GM23338 (cell line): ENCODE results near the gene PGS1. TPM values are rescaled to one million over a fixed set of nuclear protein-coding genes. Genes with fewer than 3 reads are reported as not detected.

ENCODE experiments used
- ATAC-seq: fragments of 200-7000 bp; cut with Tn5 transposase; 3 replicates; pipeline ENCODE4 v1.9.1; 2020
- DNase-seq: peaks from one replicate; pipeline ENCODE4 v3.0.0-alpha.2; 2015; ENCODE audit warnings: low spot score
- H2AFZ ChIP-seq: fragments of 200-600 bp; sonication (generic); 2 replicates; pipeline ENCODE4 v1.8.0; 2016; ENCODE audit warnings: antibody characterized with exemption, mild to moderate bottlenecking, moderate library complexity
- H3F3A ChIP-seq: fragments of 200-600 bp; sonication (generic); replicated peaks from 2 replicates; pipeline ENCODE4 v1.8.0; 2017; ENCODE audit warnings: antibody characterized with exemption, mixed run types, low read depth
- H3K27ac ChIP-seq: fragments of 200-600 bp; sonication (generic); 2 replicates; pipeline ENCODE4 v1.6.1; 2016; ENCODE audit warnings: low read depth
- H3K27me3 ChIP-seq: fragments of 200-600 bp; sonication (generic); 2 replicates; pipeline ENCODE4 v1.8.0; 2016; ENCODE audit warnings: mild to moderate bottlenecking, mixed run types, moderate library complexity; ENCODE audit not compliant: insufficient read depth
- H3K36me3 ChIP-seq: fragments of 200-600 bp; sonication (generic); 2 replicates; pipeline ENCODE4 v1.8.0; 2016; ENCODE audit warnings: mild to moderate bottlenecking; ENCODE audit not compliant: insufficient read depth
- H3K4me1 ChIP-seq: fragments of 200-600 bp; sonication (generic); 2 replicates; pipeline ENCODE4 v1.8.0; 2016; ENCODE audit warnings: mild to moderate bottlenecking, moderate library complexity; ENCODE audit not compliant: insufficient read depth
- H3K4me2 ChIP-seq: fragments of 200-600 bp; sonication (generic); 2 replicates; pipeline ENCODE4 v1.7.1; 2017; ENCODE audit warnings: mixed run types
- H3K4me3 ChIP-seq: fragments of 200-600 bp; sonication (generic); 2 replicates; pipeline ENCODE4 v1.6.1; 2016; ENCODE audit warnings: mixed run types
- H3K79me2 ChIP-seq: fragments of 200-600 bp; sonication (generic); replicated peaks from 2 replicates; pipeline ENCODE4 v1.8.0; 2017; ENCODE audit warnings: mild to moderate bottlenecking; ENCODE audit not compliant: insufficient read depth
- H3K9me2 ChIP-seq: fragments of 200-600 bp; sonication (generic); 2 replicates; pipeline ENCODE4 v1.8.0; 2017; ENCODE audit not compliant: insufficient read depth
- H4K20me1 ChIP-seq: fragments of 200-600 bp; sonication (generic); replicated peaks from 2 replicates; pipeline ENCODE4 v1.8.0; 2017; ENCODE audit warnings: mild to moderate bottlenecking; ENCODE audit not compliant: insufficient read depth
- H3K27ac Mint-ChIP-seq: 2 replicates; pipeline ENCODE4 v1.8.0; 2020; ENCODE audit warnings: inconsistent platforms, mild to moderate bottlenecking, moderate library complexity, mixed read lengths
- H3K27me3 Mint-ChIP-seq: 3 replicates; pipeline ENCODE4 v1.8.0; 2022; ENCODE audit warnings: low read depth, mild to moderate bottlenecking, moderate library complexity, mixed read lengths, inconsistent platforms; ENCODE audit not compliant: insufficient read depth, poor library complexity
- H3K36me3 Mint-ChIP-seq: 3 replicates; pipeline ENCODE4 v1.8.0; 2021; ENCODE audit warnings: low read depth, mild to moderate bottlenecking, inconsistent platforms, moderate library complexity, mixed read lengths
- H3K4me1 Mint-ChIP-seq: 3 replicates; pipeline ENCODE4 v1.8.0; 2020; ENCODE audit warnings: mild to moderate bottlenecking, inconsistent platforms, mixed read lengths
- H3K4me3 Mint-ChIP-seq: 3 replicates; pipeline ENCODE4 v1.8.0; 2021; ENCODE audit warnings: moderate library complexity, mild to moderate bottlenecking, inconsistent platforms, mixed read lengths
- H3K9me3 Mint-ChIP-seq: 3 replicates; pipeline ENCODE4 v1.8.0; 2020; ENCODE audit warnings: moderate library complexity, mild to moderate bottlenecking, inconsistent platforms, mixed read lengths
- CREB1 ChIP-seq: fragments of 250-450 bp; sonication (Bioruptor Pico); IDR thresholded peaks from 2 replicates; pipeline ENCODE4 v1.5.0; 2020; ENCODE audit warnings: low read depth, mild to moderate bottlenecking, moderate library complexity
- EZH2 ChIP-seq: fragments of 200-600 bp; sonication (generic); IDR thresholded peaks from one replicate; pipeline ENCODE4 v1.8.0; 2017; ENCODE audit warnings: antibody characterized with exemption, mild to moderate bottlenecking, low read depth; ENCODE audit not compliant: unreplicated experiment
- EZH2phosphoT487 ChIP-seq: fragments of 200-600 bp; sonication (generic); IDR thresholded peaks from one replicate; pipeline ENCODE4 v1.8.1; 2018; ENCODE audit warnings: antibody characterized with exemption; ENCODE audit not compliant: unreplicated experiment
- JUNB ChIP-seq: IDR thresholded peaks from one replicate; pipeline ENCODE4 v1.6.1; 2016; ENCODE audit warnings: antibody characterized with exemption; ENCODE audit not compliant: unreplicated experiment
- POLR2AphosphoS5 ChIP-seq: IDR thresholded peaks from 2 replicates; pipeline ENCODE4 v1.6.1; 2016; ENCODE audit warnings: antibody characterized with exemption, low read depth
- STAT1 ChIP-seq: IDR thresholded peaks from one replicate; pipeline ENCODE4 v1.6.1; 2016; ENCODE audit warnings: antibody characterized with exemption; ENCODE audit not compliant: unreplicated experiment
- ZNF114 ChIP-seq: fragments of 250-450 bp; sonication (Bioruptor Pico); IDR thresholded peaks from 2 replicates; pipeline ENCODE4 v1.5.0; 2020; ENCODE audit warnings: mild to moderate bottlenecking, moderate library complexity
- ZNF331 ChIP-seq: fragments of 250-450 bp; sonication (Bioruptor Pico); IDR thresholded peaks from 2 replicates; pipeline ENCODE4 v1.5.0; 2020; ENCODE audit warnings: low read depth, mild to moderate bottlenecking, moderate library complexity
- polyA plus RNA-seq: library from polyadenylated mRNA; unstranded; fragments of >200 nt; fragmentation: Nextera tagmentation; extraction: Ambion mirVana; gene quantifications from 2 replicates; pipeline ENCODE4 v1.2.1, GENCODE V29; 2016
- total RNA-seq: library from RNA; depleted of rRNA; stranded (reverse); fragments of >200 nt; shearing (Covaris generic); gene quantifications from 2 replicates; pipeline ENCODE4 v1.2.3, GENCODE V29; 2014
- TF ChIP-seq, protein P1 (sequence below), 2 experiments: fragments of 200-600 bp in 1 of 2; sonication (generic) in 1 of 2; conservative IDR thresholded peaks; 2 replicates each; pipeline versions ENCODE4 v1.5.1 to v1.6.1; 2016 to 2017; ENCODE audit warnings: antibody characterized with exemption in 2 of 2, low read depth in 2 of 2, mild to moderate bottlenecking in 2 of 2, moderate library complexity in 1 of 2
- TF ChIP-seq, protein P2 (sequence below): IDR thresholded peaks from 2 replicates; pipeline ENCODE4 v1.6.1; 2016; ENCODE audit warnings: antibody characterized with exemption

The PGS1 gene
- total and polyA plus RNA-seq, 2 experiments from 2014 or later, result 43.9 to 67.1 TPM

GRCh38 chr17:78341559-78342448, 36.6 kb upstream of the PGS1 start:
- H3K9me3 Mint-ChIP-seq, result no peaks in the 10 kb centered on the region; the same call in 2 of the 3 replicates
- peak overlapping the region; percentile 61 for H3K4me3 ChIP-seq
- ATAC-seq, result peak; percentile 56
- peaks cover 18% of the 10 kb centered on the region for H3K4me1 ChIP-seq
- TF ChIP-seq ZNF114 (no peak), EZH2phosphoT487 (no peak), CREB1 (no peak), JUNB (no peak), POLR2AphosphoS5 (no peak), EZH2 (peak; percentile 51), STAT1 (no peak), ZNF331 (CRISPR knock-in tag) (no peak)
- TF ChIP-seq, protein P1, sequence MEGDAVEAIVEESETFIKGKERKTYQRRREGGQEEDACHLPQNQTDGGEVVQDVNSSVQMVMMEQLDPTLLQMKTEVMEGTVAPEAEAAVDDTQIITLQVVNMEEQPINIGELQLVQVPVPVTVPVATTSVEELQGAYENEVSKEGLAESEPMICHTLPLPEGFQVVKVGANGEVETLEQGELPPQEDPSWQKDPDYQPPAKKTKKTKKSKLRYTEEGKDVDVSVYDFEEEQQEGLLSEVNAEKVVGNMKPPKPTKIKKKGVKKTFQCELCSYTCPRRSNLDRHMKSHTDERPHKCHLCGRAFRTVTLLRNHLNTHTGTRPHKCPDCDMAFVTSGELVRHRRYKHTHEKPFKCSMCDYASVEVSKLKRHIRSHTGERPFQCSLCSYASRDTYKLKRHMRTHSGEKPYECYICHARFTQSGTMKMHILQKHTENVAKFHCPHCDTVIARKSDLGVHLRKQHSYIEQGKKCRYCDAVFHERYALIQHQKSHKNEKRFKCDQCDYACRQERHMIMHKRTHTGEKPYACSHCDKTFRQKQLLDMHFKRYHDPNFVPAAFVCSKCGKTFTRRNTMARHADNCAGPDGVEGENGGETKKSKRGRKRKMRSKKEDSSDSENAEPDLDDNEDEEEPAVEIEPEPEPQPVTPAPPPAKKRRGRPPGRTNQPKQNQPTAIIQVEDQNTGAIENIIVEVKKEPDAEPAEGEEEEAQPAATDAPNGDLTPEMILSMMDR (conservative IDR thresholded peaks at IDR 0.05; ENCODE audit: low read depth in 2 of 2), result no peak
- no peaks in the 10 kb centered on the region for H3K36me3 ChIP-seq
- no peaks in the 10 kb centered on the region for H3K79me2 ChIP-seq
- no peak overlapping the region for H3K27ac ChIP-seq
- DNase-seq, result peak; percentile 88
- peak overlapping the region; percentile 80 for H2AFZ ChIP-seq
- peak overlapping the region; percentile 61 for H3K4me3 Mint-ChIP-seq
- H3K4me1 Mint-ChIP-seq, result peaks cover 31% of the 10 kb centered on the region
- H3F3A ChIP-seq, result 0 out of 2 replicates have a peak, but pooled peaks cover 13% of the 10 kb centered on the region
- H3K27ac Mint-ChIP-seq, result no peak overlapping the region
- H3K9me2 ChIP-seq, result no peaks in the 10 kb centered on the region
- peaks cover 30% of the 10 kb centered on the region for H3K27me3 Mint-ChIP-seq
- H4K20me1 ChIP-seq, result no peaks in the 10 kb centered on the region
- no peaks in the 10 kb centered on the region for H3K36me3 Mint-ChIP-seq
- H3K27me3 ChIP-seq, result peaks cover 22% of the 10 kb centered on the region
- H3K4me2 ChIP-seq, result peak overlapping the region; percentile 85

- Mint-ChIP-seq H3K4me3 (peak overlapping the region; percentile 49; the same call in 2 of the 3 replicates), H3K27ac (no peak overlapping the region), H3K4me1 (peaks cover 28% of the 10 kb centered on the region), H3K36me3 (no peaks in the 10 kb centered on the region), H3K9me3 (no peaks in the 10 kb centered on the region), H3K27me3 (peaks cover 27% of the 10 kb centered on the region)
- H3F3A ChIP-seq, result 0 out of 2 replicates have a peak, but pooled peaks cover 13% of the 10 kb centered on the region
- ATAC-seq, result peak; percentile 41
- H2AFZ ChIP-seq, result peak overlapping the region; percentile 80
- no peaks in the 10 kb centered on the region for H4K20me1 ChIP-seq
- H3K9me2 ChIP-seq, result no peaks in the 10 kb centered on the region
- H3K27me3 ChIP-seq, result peaks cover 22% of the 10 kb centered on the region
- peak overlapping the region; percentile 85 for H3K4me2 ChIP-seq
- no peak for TF ChIP-seq EZH2phosphoT487
- TF ChIP-seq, protein P2, sequence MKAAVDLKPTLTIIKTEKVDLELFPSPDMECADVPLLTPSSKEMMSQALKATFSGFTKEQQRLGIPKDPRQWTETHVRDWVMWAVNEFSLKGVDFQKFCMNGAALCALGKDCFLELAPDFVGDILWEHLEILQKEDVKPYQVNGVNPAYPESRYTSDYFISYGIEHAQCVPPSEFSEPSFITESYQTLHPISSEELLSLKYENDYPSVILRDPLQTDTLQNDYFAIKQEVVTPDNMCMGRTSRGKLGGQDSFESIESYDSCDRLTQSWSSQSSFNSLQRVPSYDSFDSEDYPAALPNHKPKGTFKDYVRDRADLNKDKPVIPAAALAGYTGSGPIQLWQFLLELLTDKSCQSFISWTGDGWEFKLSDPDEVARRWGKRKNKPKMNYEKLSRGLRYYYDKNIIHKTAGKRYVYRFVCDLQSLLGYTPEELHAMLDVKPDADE, result no peak
- TF ChIP-seq EZH2, result no peak
- TF ChIP-seq POLR2AphosphoS5, result no peak
- no peak for TF ChIP-seq CREB1
- TF ChIP-seq, protein P1 (conservative IDR thresholded peaks at IDR 0.05; ENCODE audit: low read depth in 2 of 2), result no peak
- no peaks in the 10 kb centered on the region for H3K79me2 ChIP-seq
- H3K4me1 ChIP-seq, result peaks cover 18% of the 10 kb centered on the region
- peak overlapping the region; percentile 61 for H3K4me3 ChIP-seq
- DNase-seq, result peak; percentile 53
- H3K36me3 ChIP-seq, result no peaks in the 10 kb centered on the region
- H3K27ac ChIP-seq, result no peak overlapping the region
Measured at GRCh38 chr17:78342449-78343186, 35.8 kb upstream of the PGS1 start.
